Loucy (cell line): ENCODE data around the gene MGAT5.

ENCODE experiments used
- EZH2phosphoT487 ChIP-seq: fragments of 200-600 bp; IDR thresholded peaks from 2 replicates; pipeline ENCODE4 v1.6.1; 2018; ENCODE audit warnings: antibody characterized with exemption, mild to moderate bottlenecking, moderate library complexity, borderline replicate concordance
- TF ChIP-seq, protein P1 (sequence below): fragments of 200-600 bp; sonication (generic); conservative IDR thresholded peaks from 2 replicates; pipeline ENCODE4 v1.5.1; 2014; ENCODE audit warnings: mild to moderate bottlenecking, antibody characterized with exemption, low read length

DNA sequence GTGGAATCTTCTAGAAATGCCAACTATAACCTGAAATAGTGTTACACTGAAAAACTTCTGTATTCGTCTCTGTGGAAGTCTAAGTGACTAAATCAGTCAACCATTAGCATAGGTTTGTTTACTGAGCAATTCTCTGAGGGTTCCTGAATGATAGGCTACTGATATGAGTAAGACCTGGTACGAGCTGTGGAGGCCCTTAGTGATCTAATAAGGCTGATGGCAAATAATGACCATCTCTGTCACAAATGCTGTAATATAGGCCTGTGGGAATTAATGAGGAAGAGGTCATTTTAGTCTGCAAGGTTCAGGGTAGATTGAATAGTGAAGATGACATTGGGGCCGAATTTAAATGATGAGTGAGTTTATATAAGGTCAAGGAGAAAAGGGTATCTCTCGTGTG lies 82.5 kb downstream of the MGAT5 start:
- TF ChIP-seq EZH2phosphoT487, result no peak
- TF ChIP-seq, protein P1, sequence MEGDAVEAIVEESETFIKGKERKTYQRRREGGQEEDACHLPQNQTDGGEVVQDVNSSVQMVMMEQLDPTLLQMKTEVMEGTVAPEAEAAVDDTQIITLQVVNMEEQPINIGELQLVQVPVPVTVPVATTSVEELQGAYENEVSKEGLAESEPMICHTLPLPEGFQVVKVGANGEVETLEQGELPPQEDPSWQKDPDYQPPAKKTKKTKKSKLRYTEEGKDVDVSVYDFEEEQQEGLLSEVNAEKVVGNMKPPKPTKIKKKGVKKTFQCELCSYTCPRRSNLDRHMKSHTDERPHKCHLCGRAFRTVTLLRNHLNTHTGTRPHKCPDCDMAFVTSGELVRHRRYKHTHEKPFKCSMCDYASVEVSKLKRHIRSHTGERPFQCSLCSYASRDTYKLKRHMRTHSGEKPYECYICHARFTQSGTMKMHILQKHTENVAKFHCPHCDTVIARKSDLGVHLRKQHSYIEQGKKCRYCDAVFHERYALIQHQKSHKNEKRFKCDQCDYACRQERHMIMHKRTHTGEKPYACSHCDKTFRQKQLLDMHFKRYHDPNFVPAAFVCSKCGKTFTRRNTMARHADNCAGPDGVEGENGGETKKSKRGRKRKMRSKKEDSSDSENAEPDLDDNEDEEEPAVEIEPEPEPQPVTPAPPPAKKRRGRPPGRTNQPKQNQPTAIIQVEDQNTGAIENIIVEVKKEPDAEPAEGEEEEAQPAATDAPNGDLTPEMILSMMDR, result no peak
